HCT116 (cell line): Measurements from ENCODE around the gene VGF. TPM values are rescaled to one million over a fixed set of nuclear protein-coding genes. Genes with fewer than 3 reads are reported as not detected.

Source experiments
- ATAC-seq: fragments of 200-7000 bp; cut with Tn5 transposase; 2 replicates; pipeline ENCODE4 v1.9.1; 2020; ENCODE audit warnings: mild to moderate bottlenecking, moderate library complexity
- Bru-seq: library from RNA; stranded (reverse); fragments of 400-500 nt; gene quantifications from one replicate; lab custom pipeline; 2021; lab: Mats Ljungman, UMichigan
- BruChase-seq, 2 experiments: library from RNA; stranded (reverse); fragments of 400-500 nt; gene quantifications; one replicate each; lab custom pipeline; 2021; lab: Mats Ljungman, UMichigan
- BruUV-seq: library from RNA; stranded (reverse); fragments of 400-500 nt; replicated peaks from 2 replicates; lab custom pipeline; 2021; lab: Mats Ljungman, UMichigan
- CTCF ChIA-PET: fragments of 300-600 bp; sonication (Branson Sonifier 250); formaldehyde crosslinking; loops from one replicate; lab custom pipeline; 2021; ENCODE audit warnings: antibody characterized with exemption; lab: Charles Lee
- POLR2A ChIA-PET: fragments of 300-600, 350-600 bp; sonication (Branson Sonifier 250); formaldehyde crosslinking; loops from one replicate; lab custom pipeline; 2021; ENCODE audit warnings: antibody characterized with exemption; lab: Charles Lee
- RAD21 ChIA-PET, 2 experiments: fragments of 300-600 bp; sonication (Branson Sonifier 250); formaldehyde crosslinking; loops; one replicate each; lab custom pipeline; 2023; ENCODE audit warnings: low total read pairs in 2 of 2; ENCODE audit not compliant: uncharacterized antibody in 2 of 2, unreplicated experiment in 2 of 2, low non-redundant PET in 1 of 2; lab: Charles Lee
- DNase-seq: peaks from one replicate; pipeline ENCODE4 v3.0.0-alpha.2; 2010; ENCODE audit warnings: low read depth, low spot score
- H2AFZ ChIP-seq: fragments of 200-600 bp; shearing (Covaris generic), sonication (generic); 2 replicates; pipeline ENCODE4 v1.6.1; 2017; ENCODE audit warnings: low read depth, mixed run types, mixed read lengths, antibody characterized with exemption, low read length; ENCODE audit not compliant: poor library complexity, severe bottlenecking
- H3K27ac ChIP-seq: 2 replicates; pipeline ENCODE4 v1.5.1; 2012; ENCODE audit warnings: low read depth, low read length
- H3K27me3 ChIP-seq: fragments of 200-600 bp; sonication (generic); 2 replicates; pipeline ENCODE4 v1.6.1; 2016; ENCODE audit warnings: mixed run types, low read length, mixed read lengths; ENCODE audit not compliant: insufficient read depth
- H3K36me3 ChIP-seq, 2 experiments: fragments of 200-500 bp in 1 of 2; fragments of 200-600 bp in 1 of 2; sonication (Bioruptor generic) in 1 of 2; sonication (generic) in 1 of 2; 2 replicates each; pipeline versions ENCODE4 v1.5.1 to v1.6.1; 2014 to 2016; ENCODE audit warnings: low read length in 2 of 2, inconsistent platforms in 1 of 2, mixed read lengths in 1 of 2, mixed run types in 1 of 2; ENCODE audit not compliant: insufficient read depth in 2 of 2, control insufficient read depth in 1 of 2
- H3K4me1 ChIP-seq, 2 experiments: fragments of 200-600 bp in 1 of 2; sonication (generic) in 1 of 2; 2 replicates each; pipeline versions ENCODE4 v1.5.1 to v1.6.1; 2012 to 2017; ENCODE audit warnings: low read length in 2 of 2, inconsistent platforms in 1 of 2, mild to moderate bottlenecking in 1 of 2, mixed read lengths in 1 of 2, mixed run types in 1 of 2, moderate library complexity in 1 of 2; ENCODE audit not compliant: insufficient read depth in 2 of 2, control insufficient read depth in 1 of 2
- H3K4me2 ChIP-seq: fragments of 200-600 bp; sonication (generic); 2 replicates; pipeline ENCODE4 v1.6.1; 2017; ENCODE audit warnings: mixed run types, low read length, mixed read lengths
- H3K4me3 ChIP-seq, 2 experiments: fragments of 200-600 bp in 1 of 2; sonication (generic) in 1 of 2; replicated peaks in 1 of 2; 2 replicates each; pipeline ENCODE4 v1.5.1; 2011 to 2016; ENCODE audit warnings: low read length in 2 of 2, control low read depth in 1 of 2, low read depth in 1 of 2, mild to moderate bottlenecking in 1 of 2, mixed read lengths in 1 of 2, mixed run types in 1 of 2
- H3K79me2 ChIP-seq: fragments of 200-600 bp; sonication (generic); 2 replicates; pipeline ENCODE4 v1.6.1; 2017; ENCODE audit warnings: mild to moderate bottlenecking, mixed run types, low read length, moderate library complexity, mixed read lengths; ENCODE audit not compliant: insufficient read depth
- H3K9ac ChIP-seq: fragments of 200-600 bp; sonication (generic); 2 replicates; pipeline ENCODE4 v1.6.1; 2016; ENCODE audit warnings: low read length, mixed read lengths
- H3K9me2 ChIP-seq: fragments of 200-600 bp; sonication (generic), shearing (Covaris generic); 2 replicates; pipeline ENCODE4 v1.6.1; 2017; ENCODE audit warnings: mixed run types, mild to moderate bottlenecking, moderate library complexity; ENCODE audit not compliant: insufficient read depth
- H3K9me3 ChIP-seq, 2 experiments: fragments of 200-500 bp in 1 of 2; fragments of 200-600 bp in 1 of 2; sonication (Bioruptor generic) in 1 of 2; sonication (generic) in 1 of 2; 2 replicates each; pipeline ENCODE4 v1.6.1; 2014 to 2017; ENCODE audit warnings: low read length in 2 of 2, mixed read lengths in 2 of 2, inconsistent platforms in 1 of 2, low read depth in 1 of 2, mild to moderate bottlenecking in 1 of 2, mixed run types in 1 of 2, moderate library complexity in 1 of 2; ENCODE audit not compliant: control insufficient read depth in 1 of 2, insufficient read depth in 1 of 2
- H4K20me1 ChIP-seq: fragments of 200-600 bp; sonication (generic), shearing (Covaris generic); 2 replicates; pipeline ENCODE4 v1.6.1; 2017; ENCODE audit warnings: mixed run types, mild to moderate bottlenecking, moderate library complexity; ENCODE audit not compliant: insufficient read depth
- FOSL1 ChIP-seq: IDR thresholded peaks from 2 replicates; pipeline ENCODE4 v1.6.1; 2012; ENCODE audit warnings: low read depth
- POLR2A ChIP-seq: IDR thresholded peaks from 2 replicates; pipeline ENCODE4 v1.7.0; 2011; ENCODE audit warnings: borderline replicate concordance; ENCODE audit not compliant: insufficient read depth, insufficient read length; ENCODE audit errors: extremely low read depth
- POLR2AphosphoS5 ChIP-seq: IDR thresholded peaks from 2 replicates; pipeline ENCODE4 v1.6.1; 2011; ENCODE audit warnings: mild to moderate bottlenecking, low read depth, low read length, moderate library complexity
- TCF7L2 ChIP-seq: IDR thresholded peaks from 2 replicates; pipeline ENCODE4 v1.7.0; 2011; ENCODE audit warnings: borderline replicate concordance, inconsistent platforms; ENCODE audit not compliant: insufficient read depth, insufficient read length; ENCODE audit errors: extremely low read depth
- YY1 ChIP-seq: IDR thresholded peaks from 2 replicates; pipeline ENCODE4 v1.6.1; 2011; ENCODE audit warnings: low read length, low read depth, moderate library complexity, mild to moderate bottlenecking; ENCODE audit not compliant: insufficient replicate concordance; ENCODE audit errors: extremely low read depth
- intact Hi-C: fragments of 100-400 bp; cut with micrococcal nuclease; formaldehyde crosslinking; loops from 2 replicates; pipeline ENCODE4 v1.10.0; 2022
- long read RNA-seq: library from polyadenylated mRNA; unstranded; transcript quantifications from one replicate; pipeline ENCODE4 v2.0.0, GENCODE V29; 2021; ENCODE audit not compliant: unreplicated experiment
- polyA plus RNA-seq: library from polyadenylated mRNA; unstranded; fragments of >200 nt; gene quantifications from 2 replicates; pipeline ENCODE4 v1.2.1, GENCODE V29; 2012; ENCODE audit warnings: missing spikeins
- total RNA-seq: library from RNA; stranded (reverse); gene quantifications from one replicate; pipeline ENCODE4 v1.2.1, GENCODE V29; 2021; ENCODE audit not compliant: unreplicated experiment

The VGF gene
- total RNA-seq (43.2 TPM), Bru-seq, nascent RNA (percentile 59 among the genes with signal in this experiment), BruChase-seq, experiment 1, labeled RNA remaining after a 6-hour chase (percentile 79 among the genes with signal in this experiment), BruChase-seq, experiment 2, labeled RNA remaining after a 2-hour chase (percentile 58 among the genes with signal in this experiment)
- polyA plus RNA-seq, result 23.1 and 30.2 TPM in 2 replicates
- long read RNA-seq, partial matches to known transcripts, result 7 of 9 reads
- long read RNA-seq, other reads (novel, unspliced or antisense), result 0 of 9 reads

- Histone ChIP-seq H3K4me2 (peak within 1 kb of the TSS; percentile 80), H3K36me3 (no peaks in the 10 kb centered on the region), H3K9me2 (no peaks in the 10 kb centered on the region), H2AFZ (no peak within 1 kb of the TSS), H3K9ac (peak within 1 kb of the TSS; percentile 78), H3K27ac (peak within 1 kb of the TSS; percentile 97; the same call in 1 of the 2 replicates), H3K27me3 (no peaks in the 10 kb centered on the region), H3K9me3 (no peaks in the 10 kb centered on the region), H3K4me1 (peaks cover 59 to 97% of the 10 kb centered on the region in 2 experiments), H3K79me2 (peaks cover 8% of the 10 kb centered on the region; the same call in 1 of the 2 replicates), H3K4me3 (peak within 1 kb of the TSS; percentile 73 to 78), H4K20me1 (no peaks in the 10 kb centered on the region)
- CTCF ChIA-PET, result interaction anchor here (0.7 to 3.0 kb wide), 6 partner anchors 8 to 199 kb away, joined by 3 to 16 read pairs (median 4); no protein-coding TSS in a partner anchor
- ATAC-seq (peak; percentile 65), DNase-seq (peak; percentile 83)
- POLR2A ChIA-PET, result interaction anchor here (0.7 to 2.5 kb wide), 12 partner anchors 9 to 290 kb away, joined by 3 to 23 read pairs (median 7); partner anchors contain the start of genes PLOD3, SERPINE1, SRRT and ZNHIT1
- TF ChIP-seq FOSL1 (no peak), YY1 (peak; percentile 70), POLR2A (peak; percentile 24), POLR2AphosphoS5 (peak; percentile 77), TCF7L2 (peak; percentile 47)
- TSS peak; percentile 50 for BruUV-seq
- RAD21 ChIA-PET, result interaction anchor here (0.5 to 1.2 kb wide), 4 partner anchors 9 to 21 kb away, joined by 3 to 5 read pairs (median 3); no protein-coding TSS in a partner anchor
- intact Hi-C loops, result no loop called here
These were observed at the start of gene VGF for GRCh38 chr7:101165075-101165957. VGF (minus strand) TSS chr7:101165569; CDS start chr7:101164843, 726 bp downstream.
